ENCODE measurements around the gene CARD8. TPM values are rescaled to one million over a fixed set of nuclear protein-coding genes. Genes with fewer than 3 reads are reported as not detected.

The CARD8 gene
- total RNA-seq, 1 donor from 2014 or later = 21.7 TPM

- DNase-seq = no peak
Measured at GRCh38 chr19:48206397-48207093, 49.2 kb downstream of the CARD8 start.

- peak; percentile 94 for DNase-seq
Measured at GRCh38 chr19:48203794-48204628, 51.7 kb downstream of the CARD8 start.

- DNase-seq = no peak
Measured at GRCh38 chr19:48203222-48203793, 52.4 kb downstream of the CARD8 start.

- no peak for DNase-seq
Measured at GRCh38 chr19:48196933-48197665, 58.6 kb downstream of the CARD8 start.

GRCh38 chr19:48196321-48196763 is 59.4 kb downstream of the CARD8 start:
- no peak for DNase-seq

- no peak for DNase-seq
Measured at GRCh38 chr19:48194844-48195830, 60.6 kb downstream of the CARD8 start.

GRCh38 chr19:48194041-48194843 is 61.5 kb downstream of the CARD8 start:
- DNase-seq = no peak

GRCh38 chr19:48192750-48193149 is 63.0 kb downstream of the CARD8 start:
- no peak for DNase-seq

GRCh38 chr19:48190885-48191284 is 64.8 kb downstream of the CARD8 start:
- DNase-seq = no peak

- DNase-seq = peak; percentile 88
Measured at GRCh38 chr19:48190288-48190884, 65.3 kb downstream of the CARD8 start.

GRCh38 chr19:48186541-48186991 is 69.1 kb downstream of the CARD8 start:
- DNase-seq = no peak

GRCh38 chr19:48186015-48186414 is 69.7 kb downstream of the CARD8 start:
- DNase-seq = no peak

- no peak for DNase-seq
Measured at GRCh38 chr19:48183356-48183755, 72.4 kb downstream of the CARD8 start.

- DNase-seq = no peak
Measured at GRCh38 chr19:48182434-48182833, 73.3 kb downstream of the CARD8 start.

- DNase-seq = no peak
Measured at GRCh38 chr19:48181505-48181904, 74.2 kb downstream of the CARD8 start.

GRCh38 chr19:48176226-48176625 is 79.5 kb downstream of the CARD8 start:
- DNase-seq = no peak

GRCh38 chr19:48175578-48175977 is 80.1 kb downstream of the CARD8 start:
- DNase-seq = no peak

- DNase-seq = no peak
Measured at GRCh38 chr19:48174445-48175030, 81.2 kb downstream of the CARD8 start.

- DNase-seq = no peak
Measured at GRCh38 chr19:48171710-48172109, 84.0 kb downstream of the CARD8 start.
